WTC11 (cell line): ENCODE data around the gene HDGF. TPM values are rescaled to one million over a fixed set of nuclear protein-coding genes. Genes with fewer than 3 reads are reported as not detected.

Experiments used
- ATAC-seq: fragments of 200-7000 bp; cut with Tn5 transposase; 2 replicates; pipeline ENCODE4 v1.10.0; 2021; ENCODE audit warnings: mild to moderate bottlenecking, moderate library complexity
- CTCF ChIA-PET: fragments of 300-600 bp; sonication (Branson Sonifier 250); formaldehyde crosslinking; loops from one replicate; lab custom pipeline; 2021; ENCODE audit warnings: antibody characterized with exemption; lab: Charles Lee
- POLR2A ChIA-PET: fragments of 350-600 bp; sonication (Branson Sonifier 250); formaldehyde crosslinking; loops from one replicate; lab custom pipeline; 2021; ENCODE audit warnings: antibody characterized with exemption; lab: Charles Lee
- DNase-seq: peaks from one replicate; pipeline ENCODE4 v3.0.0; 2021; ENCODE audit warnings: low spot score
- H3K27ac Mint-ChIP-seq: 2 replicates; pipeline ENCODE4 v1.8.0; 2021; ENCODE audit warnings: mixed read lengths
- H3K27me3 Mint-ChIP-seq: 2 replicates; pipeline ENCODE4 v1.8.0; 2021; ENCODE audit warnings: low read depth, mild to moderate bottlenecking, moderate library complexity, mixed read lengths
- H3K36me3 Mint-ChIP-seq: 2 replicates; pipeline ENCODE4 v1.8.0; 2021; ENCODE audit warnings: mixed read lengths
- H3K4me1 Mint-ChIP-seq: 2 replicates; pipeline ENCODE4 v1.8.0; 2022; ENCODE audit warnings: mixed read lengths
- H3K4me3 Mint-ChIP-seq: 2 replicates; pipeline ENCODE4 v1.8.0; 2021; ENCODE audit warnings: mild to moderate bottlenecking, moderate library complexity, mixed read lengths
- H3K9me3 Mint-ChIP-seq: 2 replicates; pipeline ENCODE4 v1.8.0; 2021; ENCODE audit warnings: mixed read lengths
- ATF3 ChIP-seq: sonication (generic); formaldehyde crosslinking; conservative IDR thresholded peaks from 2 replicates; pipeline ENCODE4 v1.8.1; 2022; ENCODE audit warnings: mild to moderate bottlenecking, missing genetic modification reagents
- MYBL2 ChIP-seq: sonication (generic); formaldehyde crosslinking; IDR thresholded peaks from 2 replicates; pipeline ENCODE4 v1.8.1; 2023; ENCODE audit warnings: mild to moderate bottlenecking, moderate library complexity, missing genetic modification reagents
- NFYB ChIP-seq: sonication (generic); formaldehyde crosslinking; conservative IDR thresholded peaks from 2 replicates; pipeline ENCODE4 v1.8.0; 2022; ENCODE audit warnings: low read depth, missing genetic modification reagents
- PREB ChIP-seq: sonication (generic); formaldehyde crosslinking; IDR thresholded peaks from 2 replicates; pipeline ENCODE4 v1.8.1; 2022; ENCODE audit warnings: mild to moderate bottlenecking, missing genetic modification reagents, moderate library complexity, borderline replicate concordance
- RELA ChIP-seq: sonication (generic); formaldehyde crosslinking; IDR thresholded peaks from 2 replicates; pipeline ENCODE4 v1.8.1; 2022; ENCODE audit warnings: missing genetic modification reagents, mild to moderate bottlenecking, borderline replicate concordance
- SMAD3 ChIP-seq: sonication (generic); formaldehyde crosslinking; IDR thresholded peaks from 2 replicates; pipeline ENCODE4 v1.8.0; 2022; ENCODE audit warnings: missing genetic modification reagents, mild to moderate bottlenecking, borderline replicate concordance
- TCF7 ChIP-seq: sonication (generic); formaldehyde crosslinking; IDR thresholded peaks from 2 replicates; pipeline ENCODE4 v1.8.0; 2022; ENCODE audit warnings: mild to moderate bottlenecking, low read depth, missing genetic modification reagents, moderate library complexity
- TEAD1 ChIP-seq: sonication (generic); formaldehyde crosslinking; IDR thresholded peaks from 2 replicates; pipeline ENCODE4 v1.8.0; 2022; ENCODE audit warnings: mild to moderate bottlenecking, missing genetic modification reagents
- TEAD4 ChIP-seq: sonication (generic); formaldehyde crosslinking; IDR thresholded peaks from 2 replicates; pipeline ENCODE4 v1.8.0; 2022; ENCODE audit warnings: mild to moderate bottlenecking, missing genetic modification reagents
- USF2 ChIP-seq: sonication (generic); formaldehyde crosslinking; IDR thresholded peaks from 2 replicates; pipeline ENCODE4 v1.8.1; 2023; ENCODE audit warnings: mild to moderate bottlenecking, missing genetic modification reagents, moderate library complexity
- ZBTB21 ChIP-seq: sonication (generic); formaldehyde crosslinking; IDR thresholded peaks from 2 replicates; pipeline ENCODE4 v1.8.1; 2023; ENCODE audit warnings: mild to moderate bottlenecking, missing genetic modification reagents, borderline replicate concordance
- ZMAT4 ChIP-seq: fragments of 250-450 bp; sonication (Bioruptor Pico); IDR thresholded peaks from 2 replicates; pipeline ENCODE4 v1.9.0; 2021; ENCODE audit warnings: mild to moderate bottlenecking
- ZNF281 ChIP-seq: sonication (generic); formaldehyde crosslinking; IDR thresholded peaks from 2 replicates; pipeline ENCODE4 v1.8.0; 2023; ENCODE audit warnings: mild to moderate bottlenecking, missing genetic modification reagents
- total RNA-seq: library from RNA; stranded (reverse); gene quantifications from 3 replicates; pipeline ENCODE4 v1.2.3, GENCODE V29; 2021
- TF ChIP-seq, protein P1 (sequence below): sonication (generic); formaldehyde crosslinking; IDR thresholded peaks from 2 replicates; pipeline ENCODE4 v1.8.1; 2022; ENCODE audit warnings: low read depth, mild to moderate bottlenecking, moderate library complexity, missing genetic modification reagents, borderline replicate concordance
- TF ChIP-seq, protein P2 (sequence below): sonication (generic); formaldehyde crosslinking; IDR thresholded peaks from 2 replicates; pipeline ENCODE4 v1.8.0; 2023; ENCODE audit warnings: missing genetic modification reagents
- TF ChIP-seq, protein P3 (sequence below): sonication (generic); formaldehyde crosslinking; IDR thresholded peaks from 2 replicates; pipeline ENCODE4 v1.8.1; 2023; ENCODE audit warnings: mild to moderate bottlenecking, missing genetic modification reagents
- TF ChIP-seq, protein P4 (sequence below): fragments of 250-450 bp; sonication (Bioruptor Pico); IDR thresholded peaks from 2 replicates; pipeline ENCODE4 v1.9.0; 2021; ENCODE audit warnings: moderate library complexity, mild to moderate bottlenecking, inconsistent platforms, borderline replicate concordance

The HDGF gene
- total RNA-seq, 1 experiment from 2014 or later = 339 TPM

- peaks cover 33% of the 10 kb centered on the region for H3K36me3 Mint-ChIP-seq
- no peaks in the 10 kb centered on the region for H3K9me3 Mint-ChIP-seq
- peaks cover 31% of the 10 kb centered on the region for H3K4me1 Mint-ChIP-seq
- 0 out of 2 replicates have a peak, but pooled peaks have one; percentile 42 for TF ChIP-seq MYBL2 (CRISPR knock-in tag)
- no peak for TF ChIP-seq PREB
- 0 out of 2 replicates have a peak, but pooled peaks have one; percentile 17 for TF ChIP-seq TEAD1 (CRISPR knock-in tag)
- TF ChIP-seq TEAD4 = peak; percentile 23; the same call in 1 of the 2 replicates
- no peaks in the 10 kb centered on the region; the same call in 1 of the 2 replicates for H3K27me3 Mint-ChIP-seq
- no peak; the same call in 1 of the 2 replicates for ATAC-seq
- H3K27ac Mint-ChIP-seq = peak overlapping the region; percentile 100
- peak overlapping the region; percentile 90 for H3K4me3 Mint-ChIP-seq
- DNase-seq = no peak
- POLR2A ChIA-PET = interaction anchor here (0.6 to 2.1 kb wide), 16 partner anchors 9 to 77 kb away, joined by 3 to 36 read pairs (median 6); partner anchors contain the start of genes HDGF, ISG20L2, METTL25B and PRCC
- CTCF ChIA-PET = interaction anchor here (0.6 to 2.2 kb wide), 20 partner anchors 10 to 186 kb away, joined by 3 to 42 read pairs (median 4); partner anchors contain the start of genes CRABP2, HDGF, INSRR and ISG20L2
Measured at GRCh38 chr1:156741481-156741983, 9.9 kb downstream of the HDGF start.

GRCh38 chr1:156740741-156741480 is 10.6 kb downstream of the HDGF start, which contains the start of gene MRPL24:
Gene MRPL24, minus strand, starts transcription at chr1:156741088. Its CDS starts 2,384 bp downstream, at chr1:156738704.
- H3K36me3 Mint-ChIP-seq = peaks cover 31% of the 10 kb centered on the region
- ChIA-PET CTCF (interaction anchor here (0.6 to 2.2 kb wide), 20 partner anchors 11 to 187 kb away, joined by 3 to 42 read pairs (median 4); partner anchors contain the start of genes CRABP2, HDGF, INSRR and ISG20L2), POLR2A (interaction anchor here (0.5 to 2.1 kb wide), 18 partner anchors 8 to 595 kb away, joined by 3 to 36 read pairs (median 5); partner anchors contain the start of genes HDGF, ISG20L2, METTL25B and PRCC)
- H3K9me3 Mint-ChIP-seq = no peaks in the 10 kb centered on the region
- peak within 1 kb of the TSS; percentile 100 for H3K27ac Mint-ChIP-seq
- peak; percentile 98 for DNase-seq
- ATAC-seq = peak; percentile 86
- H3K4me1 Mint-ChIP-seq = peaks cover 24% of the 10 kb centered on the region
- peak within 1 kb of the TSS; percentile 90 for H3K4me3 Mint-ChIP-seq
- H3K27me3 Mint-ChIP-seq = no peaks in the 10 kb centered on the region
- TF ChIP-seq ZMAT4 (CRISPR knock-in tag) = 0 out of 2 replicates have a peak, but pooled peaks have one; percentile 21
- TF ChIP-seq ZBTB21 (CRISPR knock-in tag) = peak; percentile 73
- TF ChIP-seq, protein P1, sequence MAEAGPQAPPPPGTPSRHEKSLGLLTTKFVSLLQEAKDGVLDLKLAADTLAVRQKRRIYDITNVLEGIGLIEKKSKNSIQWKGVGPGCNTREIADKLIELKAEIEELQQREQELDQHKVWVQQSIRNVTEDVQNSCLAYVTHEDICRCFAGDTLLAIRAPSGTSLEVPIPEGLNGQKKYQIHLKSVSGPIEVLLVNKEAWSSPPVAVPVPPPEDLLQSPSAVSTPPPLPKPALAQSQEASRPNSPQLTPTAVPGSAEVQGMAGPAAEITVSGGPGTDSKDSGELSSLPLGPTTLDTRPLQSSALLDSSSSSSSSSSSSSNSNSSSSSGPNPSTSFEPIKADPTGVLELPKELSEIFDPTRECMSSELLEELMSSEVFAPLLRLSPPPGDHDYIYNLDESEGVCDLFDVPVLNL (CRISPR knock-in tag) = no peak
- TF ChIP-seq, protein P2, sequence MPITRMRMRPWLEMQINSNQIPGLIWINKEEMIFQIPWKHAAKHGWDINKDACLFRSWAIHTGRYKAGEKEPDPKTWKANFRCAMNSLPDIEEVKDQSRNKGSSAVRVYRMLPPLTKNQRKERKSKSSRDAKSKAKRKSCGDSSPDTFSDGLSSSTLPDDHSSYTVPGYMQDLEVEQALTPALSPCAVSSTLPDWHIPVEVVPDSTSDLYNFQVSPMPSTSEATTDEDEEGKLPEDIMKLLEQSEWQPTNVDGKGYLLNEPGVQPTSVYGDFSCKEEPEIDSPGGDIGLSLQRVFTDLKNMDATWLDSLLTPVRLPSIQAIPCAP (CRISPR knock-in tag) = peak; percentile 35; the same call in 1 of the 2 replicates
- TF ChIP-seq RELA = no peak
- TF ChIP-seq PREB = no peak
- no peak for TF ChIP-seq ATF3
- TF ChIP-seq, protein P3, sequence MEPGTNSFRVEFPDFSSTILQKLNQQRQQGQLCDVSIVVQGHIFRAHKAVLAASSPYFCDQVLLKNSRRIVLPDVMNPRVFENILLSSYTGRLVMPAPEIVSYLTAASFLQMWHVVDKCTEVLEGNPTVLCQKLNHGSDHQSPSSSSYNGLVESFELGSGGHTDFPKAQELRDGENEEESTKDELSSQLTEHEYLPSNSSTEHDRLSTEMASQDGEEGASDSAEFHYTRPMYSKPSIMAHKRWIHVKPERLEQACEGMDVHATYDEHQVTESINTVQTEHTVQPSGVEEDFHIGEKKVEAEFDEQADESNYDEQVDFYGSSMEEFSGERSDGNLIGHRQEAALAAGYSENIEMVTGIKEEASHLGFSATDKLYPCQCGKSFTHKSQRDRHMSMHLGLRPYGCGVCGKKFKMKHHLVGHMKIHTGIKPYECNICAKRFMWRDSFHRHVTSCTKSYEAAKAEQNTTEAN (CRISPR knock-in tag) = no peak
- TF ChIP-seq, protein P4, sequence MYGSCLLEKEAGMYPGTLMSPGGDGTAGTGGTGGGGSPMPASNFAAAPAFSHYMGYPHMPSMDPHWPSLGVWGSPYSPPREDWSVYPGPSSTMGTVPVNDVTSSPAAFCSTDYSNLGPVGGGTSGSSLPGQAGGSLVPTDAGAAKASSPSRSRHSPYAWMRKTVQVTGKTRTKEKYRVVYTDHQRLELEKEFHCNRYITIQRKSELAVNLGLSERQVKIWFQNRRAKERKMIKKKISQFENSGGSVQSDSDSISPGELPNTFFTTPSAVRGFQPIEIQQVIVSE = no peak
- TF ChIP-seq TCF7 (CRISPR knock-in tag) = no peak
- peak; percentile 69 for TF ChIP-seq USF2 (CRISPR knock-in tag)
- TF ChIP-seq SMAD3 = peak; percentile 78; the same call in 1 of the 2 replicates
- peak; percentile 78 for TF ChIP-seq ZNF281
- no peak for TF ChIP-seq NFYB (CRISPR knock-in tag)
